PC-3 (cell line): ENCODE results near the gene RBPJ. TPM values are rescaled to one million over a fixed set of nuclear protein-coding genes. Genes with fewer than 3 reads are reported as not detected.
A peak's percentile ranks its signal among the peaks of the same experiment; 100 is the strongest.

Source experiments
- ATAC-seq: fragments of 200-7000 bp; cut with Tn5 transposase; 2 replicates; pipeline ENCODE4 v1.9.1; 2020; ENCODE audit warnings: mild to moderate bottlenecking, moderate library complexity
- Bru-seq: library from RNA; stranded (reverse); fragments of 400-500 nt; gene quantifications from one replicate; lab custom pipeline; 2021; lab: Mats Ljungman, UMichigan
- BruChase-seq, 2 experiments: library from RNA; stranded (reverse); fragments of 400-500 nt; gene quantifications; one replicate each; lab custom pipeline; 2021; lab: Mats Ljungman, UMichigan
- BruUV-seq: library from RNA; stranded (reverse); fragments of 400-500 nt; replicated peaks from 2 replicates; lab custom pipeline; 2021; lab: Mats Ljungman, UMichigan
- CTCF ChIA-PET: fragments of 300-600 bp; sonication (Branson Sonifier 250); formaldehyde crosslinking; loops from one replicate; lab custom pipeline; 2022; ENCODE audit warnings: antibody characterized with exemption; lab: Charles Lee
- POLR2A ChIA-PET: fragments of 300-600 bp; sonication (Branson Sonifier 250); formaldehyde crosslinking; loops from one replicate; lab custom pipeline; 2022; ENCODE audit warnings: antibody characterized with exemption; ENCODE audit not compliant: unreplicated experiment; lab: Charles Lee
- DNase-seq: peaks from one replicate; pipeline ENCODE4 v3.0.0-alpha.2; 2015
- H2AFZ ChIP-seq: fragments of 300-600 bp; sonication (generic); 2 replicates; pipeline ENCODE4 v1.6.0; 2016; ENCODE audit warnings: antibody characterized with exemption, low read length
- H3F3A ChIP-seq: fragments of 300-600 bp; sonication (generic); one replicate; pipeline ENCODE4 v1.6.0; 2017; ENCODE audit warnings: antibody characterized with exemption, low read length, control low read depth, mild to moderate bottlenecking; ENCODE audit not compliant: unreplicated experiment
- H3K27ac ChIP-seq: fragments of 300-600 bp; sonication (generic); 2 replicates; pipeline ENCODE4 v1.5.1; 2016; ENCODE audit warnings: mild to moderate bottlenecking, low read length
- H3K27me3 ChIP-seq: fragments of 300-600 bp; sonication (generic); 2 replicates; pipeline ENCODE4 v1.6.1; 2016; ENCODE audit warnings: low read length, mixed read lengths
- H3K36me3 ChIP-seq: fragments of 300-600 bp; sonication (generic); 2 replicates; pipeline ENCODE4 v1.6.1; 2016; ENCODE audit warnings: low read depth, mixed run types, low read length, mixed read lengths
- H3K4me1 ChIP-seq: fragments of 300-600 bp; sonication (generic); 2 replicates; pipeline ENCODE4 v1.5.1; 2016; ENCODE audit warnings: low read length; ENCODE audit not compliant: insufficient read depth
- H3K4me2 ChIP-seq: fragments of 300-600 bp; sonication (generic); 2 replicates; pipeline ENCODE4 v1.6.0; 2016; ENCODE audit warnings: low read length
- H3K4me3 ChIP-seq: fragments of 300-600 bp; sonication (generic); 2 replicates; pipeline ENCODE4 v1.5.1; 2016; ENCODE audit warnings: mild to moderate bottlenecking, low read length, mixed read lengths
- H3K79me2 ChIP-seq: fragments of 300-600 bp; sonication (generic); 2 replicates; pipeline ENCODE4 v1.6.1; 2017; ENCODE audit warnings: low read length, mixed read lengths
- H3K9ac ChIP-seq: fragments of 300-600 bp; sonication (generic); 2 replicates; pipeline ENCODE4 v1.6.0; 2016; ENCODE audit warnings: mild to moderate bottlenecking, low read length
- H3K9me2 ChIP-seq: fragments of 300-600 bp; sonication (generic); replicated peaks from 2 replicates; pipeline ENCODE4 v1.6.1; 2016; ENCODE audit warnings: mixed run types, low read length, mixed read lengths
- H3K9me3 ChIP-seq: fragments of 300-600 bp; sonication (generic); 2 replicates; pipeline ENCODE4 v1.6.1; 2016; ENCODE audit warnings: low read length, mixed read lengths
- H4K20me1 ChIP-seq: fragments of 300-600 bp; sonication (generic); 2 replicates; pipeline ENCODE4 v1.6.1; 2016; ENCODE audit warnings: low read length, mixed read lengths
- EZH2 ChIP-seq: fragments of 300-600 bp; sonication (generic); IDR thresholded peaks from one replicate; pipeline ENCODE4 v1.6.1; 2017; ENCODE audit warnings: antibody characterized with exemption, mild to moderate bottlenecking, low read length; ENCODE audit not compliant: unreplicated experiment
- EZH2phosphoT487 ChIP-seq: fragments of 300-600 bp; sonication (generic); IDR thresholded peaks from 2 replicates; pipeline ENCODE4 v1.6.1; 2018; ENCODE audit warnings: mild to moderate bottlenecking, antibody characterized with exemption, low read length, borderline replicate concordance
- intact Hi-C: fragments of 100-400 bp; cut with micrococcal nuclease; formaldehyde crosslinking; loops from 2 replicates; pipeline ENCODE4 v1.9.0; 2023
- long read RNA-seq: library from polyadenylated mRNA; unstranded; transcript quantifications from one replicate; pipeline ENCODE4 v2.0.0, GENCODE V29; 2021; ENCODE audit not compliant: unreplicated experiment
- total RNA-seq: library from RNA; depleted of rRNA; stranded (reverse); fragments of >200 nt; gene quantifications from 2 replicates; pipeline ENCODE4 v1.2.3, GENCODE V29; 2014; rRNA removed
- TF ChIP-seq, protein P1 (sequence below): fragments of 300-600 bp; sonication (generic); conservative IDR thresholded peaks from 2 replicates; pipeline ENCODE4 v1.5.1; 2017; ENCODE audit warnings: antibody characterized with exemption, low read depth, mild to moderate bottlenecking, low read length

RBPJ gene
- total RNA-seq (31.5 and 39.1 TPM in 2 replicates), Bru-seq, nascent RNA (percentile 89 among the genes with signal in this experiment), BruChase-seq, experiment 1, labeled RNA remaining after a 6-hour chase (percentile 87 among the genes with signal in this experiment), BruChase-seq, experiment 2, labeled RNA remaining after a 2-hour chase (percentile 85 among the genes with signal in this experiment)
- long read RNA-seq, full-length matches to known transcripts: 48 of 93 reads
- long read RNA-seq, partial matches to known transcripts: 13 of 93 reads
- long read RNA-seq, other reads (novel, unspliced or antisense): 32 of 93 reads

DNA sequence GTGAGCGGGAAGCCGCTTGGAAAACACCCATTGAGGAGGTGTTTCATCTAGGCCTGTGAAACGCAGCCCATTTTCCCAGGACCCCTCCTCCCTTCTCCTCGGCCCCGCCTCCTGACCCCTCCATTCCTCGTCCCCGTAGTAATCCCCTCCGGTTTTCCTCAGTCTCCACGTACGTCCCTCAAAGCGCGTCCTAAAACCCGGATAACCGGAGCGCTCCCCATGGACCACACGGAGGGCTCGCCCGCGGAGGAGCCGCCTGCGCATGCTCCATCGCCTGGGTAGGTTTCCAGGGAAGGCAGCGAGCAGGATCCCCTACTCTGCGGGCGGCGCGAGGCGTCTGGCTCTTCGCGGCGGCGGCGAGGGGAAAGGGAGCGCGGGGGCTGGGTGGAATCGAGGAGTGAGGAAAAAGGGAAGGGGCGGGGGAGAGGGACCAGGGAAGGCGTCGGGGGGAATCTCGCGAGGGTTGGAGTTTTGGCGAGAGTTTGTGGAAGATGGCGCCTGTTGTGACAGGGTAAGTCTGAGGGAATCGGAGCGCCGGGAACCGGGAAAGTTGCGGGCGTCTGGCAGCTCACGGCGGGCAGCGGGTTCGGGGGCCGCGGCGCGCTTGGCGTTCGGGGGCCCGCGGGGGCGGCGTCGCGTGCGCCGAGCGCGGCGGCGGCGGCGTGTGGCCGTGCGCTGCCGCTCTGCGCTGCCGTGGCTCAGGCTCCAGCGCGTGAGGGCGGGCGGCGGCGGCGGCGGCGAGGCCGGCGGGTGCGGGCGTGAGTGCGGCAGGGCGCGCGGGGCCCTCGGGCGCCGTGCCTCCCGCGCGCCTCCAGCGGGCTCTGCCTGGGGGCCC, at the start of gene RBPJ:
Gene RBPJ (plus strand): TSS at position 477 of the 835 bp plus-strand sequence. CDS start 15 bp downstream, at position 492.
- Histone ChIP-seq H4K20me1 (peaks cover 36% of the 10 kb centered on the region), H3K4me3 (peak within 1 kb of the TSS; percentile 80), H2AFZ (peak within 1 kb of the TSS; percentile 65), H3K27ac (peak within 1 kb of the TSS; percentile 92), H3K4me1 (peaks cover 24% of the 10 kb centered on the region), H3K9me2 (no peaks in the 10 kb centered on the region), H3K9me3 (no peaks in the 10 kb centered on the region), H3K4me2 (peak within 1 kb of the TSS; percentile 90), H3K36me3 (no peaks in the 10 kb centered on the region; the same call in 1 of the 2 replicates), H3K9ac (peak within 1 kb of the TSS; percentile 89), H3K79me2 (peaks cover 46% of the 10 kb centered on the region), H3K27me3 (no peaks in the 10 kb centered on the region), H3F3A (no peaks in the 10 kb centered on the region)
- DNase-seq (peak; percentile 92), ATAC-seq (peak; percentile 42)
- ChIA-PET CTCF (no interaction called here), POLR2A (no interaction called here)
- TF ChIP-seq EZH2 (no peak), EZH2phosphoT487 (no peak)
- TF ChIP-seq, protein P1, sequence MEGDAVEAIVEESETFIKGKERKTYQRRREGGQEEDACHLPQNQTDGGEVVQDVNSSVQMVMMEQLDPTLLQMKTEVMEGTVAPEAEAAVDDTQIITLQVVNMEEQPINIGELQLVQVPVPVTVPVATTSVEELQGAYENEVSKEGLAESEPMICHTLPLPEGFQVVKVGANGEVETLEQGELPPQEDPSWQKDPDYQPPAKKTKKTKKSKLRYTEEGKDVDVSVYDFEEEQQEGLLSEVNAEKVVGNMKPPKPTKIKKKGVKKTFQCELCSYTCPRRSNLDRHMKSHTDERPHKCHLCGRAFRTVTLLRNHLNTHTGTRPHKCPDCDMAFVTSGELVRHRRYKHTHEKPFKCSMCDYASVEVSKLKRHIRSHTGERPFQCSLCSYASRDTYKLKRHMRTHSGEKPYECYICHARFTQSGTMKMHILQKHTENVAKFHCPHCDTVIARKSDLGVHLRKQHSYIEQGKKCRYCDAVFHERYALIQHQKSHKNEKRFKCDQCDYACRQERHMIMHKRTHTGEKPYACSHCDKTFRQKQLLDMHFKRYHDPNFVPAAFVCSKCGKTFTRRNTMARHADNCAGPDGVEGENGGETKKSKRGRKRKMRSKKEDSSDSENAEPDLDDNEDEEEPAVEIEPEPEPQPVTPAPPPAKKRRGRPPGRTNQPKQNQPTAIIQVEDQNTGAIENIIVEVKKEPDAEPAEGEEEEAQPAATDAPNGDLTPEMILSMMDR: no peak
- intact Hi-C loops: loop anchor here (1.0 to 5.0 kb wide), 3 partner anchors 82 to 258 kb away; no protein-coding TSS in a partner anchor
- no TSS peak for BruUV-seq

DNA sequence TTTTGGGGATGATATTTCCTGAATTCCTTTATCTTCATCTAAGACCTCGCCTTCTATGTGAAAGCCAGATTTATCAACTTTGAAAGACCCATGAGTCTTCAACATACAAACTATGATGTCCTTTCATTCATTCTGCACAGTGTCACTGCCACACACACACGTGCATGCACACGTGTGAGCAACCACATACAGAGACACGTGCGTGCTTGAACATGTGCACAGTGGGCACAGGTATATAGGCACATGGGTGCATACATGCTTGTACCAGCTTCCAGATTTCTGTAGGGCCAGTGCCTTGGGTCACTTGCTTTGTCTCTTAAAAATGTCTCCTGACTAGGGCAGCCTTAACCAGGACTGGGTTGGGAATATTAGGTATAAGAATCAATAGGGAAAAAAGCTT, 49.1 kb upstream of the RBPJ start:
- Histone ChIP-seq H3K36me3 (no peaks in the 10 kb centered on the region), H3K4me3 (no peak overlapping the region), H3K4me1 (no peaks in the 10 kb centered on the region), H3K9me3 (no peaks in the 10 kb centered on the region), H4K20me1 (no peaks in the 10 kb centered on the region), H3K4me2 (no peak overlapping the region), H3F3A (no peaks in the 10 kb centered on the region), H3K79me2 (no peaks in the 10 kb centered on the region), H3K9ac (no peak overlapping the region), H2AFZ (no peak overlapping the region), H3K27ac (no peak overlapping the region), H3K27me3 (no peaks in the 10 kb centered on the region), H3K9me2 (no peaks in the 10 kb centered on the region)
- intact Hi-C loops: no loop called here
- ChIA-PET POLR2A (no interaction called here), CTCF (no interaction called here)
- no peak for ATAC-seq
- TF ChIP-seq EZH2: no peak
- DNase-seq: no peak
- BruUV-seq: no TSS peak

DNA sequence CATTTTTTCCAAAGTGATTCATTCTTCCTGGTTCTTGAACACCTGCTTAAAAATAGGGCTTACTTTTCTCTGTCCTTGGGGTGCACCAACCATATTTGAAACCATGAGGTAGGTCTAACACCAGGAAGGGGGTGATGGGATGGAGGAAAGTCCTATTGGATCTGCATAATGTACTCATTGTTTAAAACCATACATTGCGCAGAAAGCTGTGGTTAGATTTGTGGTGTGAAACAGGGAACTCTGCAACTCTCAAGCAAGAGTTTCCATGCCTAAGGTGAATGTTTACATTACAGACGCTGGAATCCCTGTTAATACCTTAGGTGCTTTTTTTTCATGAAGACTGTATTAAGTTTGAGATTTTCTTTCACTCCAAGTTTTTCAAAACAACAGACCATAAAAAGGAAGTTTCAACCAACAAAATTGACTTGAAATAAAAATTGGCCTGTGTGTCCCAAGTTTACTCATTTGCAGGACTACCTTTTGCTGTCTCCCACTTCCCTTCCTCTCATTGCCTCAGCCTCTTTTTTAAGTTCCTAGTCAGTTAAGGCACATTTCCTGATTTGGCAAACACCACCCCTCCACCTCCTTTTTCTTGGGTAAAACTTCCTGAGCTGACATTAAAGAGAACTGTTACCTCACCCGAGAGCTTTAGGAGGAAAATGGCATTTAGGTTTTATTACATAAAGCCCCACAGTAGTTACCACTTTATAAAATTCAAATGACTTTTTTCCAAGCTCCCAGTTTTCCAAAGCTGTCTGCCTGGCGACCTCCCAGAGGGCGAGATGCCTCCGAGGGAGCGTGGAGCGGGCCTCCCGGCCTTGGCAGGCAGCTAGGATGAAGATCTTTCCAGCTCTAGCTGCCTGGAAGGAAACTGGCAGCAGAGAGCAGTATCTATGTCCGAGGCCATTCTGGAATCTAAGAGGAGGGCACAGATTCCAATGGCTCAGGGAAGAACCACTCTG, 47.9 kb upstream of the RBPJ start:
- H2AFZ ChIP-seq: no peak overlapping the region
- DNase-seq (no peak), ATAC-seq (no peak)
- H3K27me3 ChIP-seq: no peaks in the 10 kb centered on the region
- no peaks in the 10 kb centered on the region for H3F3A ChIP-seq
- intact Hi-C loops: no loop called here
- H3K27ac ChIP-seq: no peak overlapping the region
- no peaks in the 10 kb centered on the region for H3K9me3 ChIP-seq
- no peaks in the 10 kb centered on the region for H3K9me2 ChIP-seq
- TF ChIP-seq, protein P1: no peak
- TF ChIP-seq EZH2phosphoT487 (no peak), EZH2 (no peak)
- no peaks in the 10 kb centered on the region for H3K4me1 ChIP-seq
- H3K4me3 ChIP-seq: no peak overlapping the region
- BruUV-seq: no TSS peak
- POLR2A ChIA-PET: no interaction called here
- H3K4me2 ChIP-seq: no peak overlapping the region
- CTCF ChIA-PET: no interaction called here
- no peak overlapping the region for H3K9ac ChIP-seq
- no peaks in the 10 kb centered on the region for H3K36me3 ChIP-seq
- no peaks in the 10 kb centered on the region for H4K20me1 ChIP-seq
- no peaks in the 10 kb centered on the region for H3K79me2 ChIP-seq
